ENCODE results near the gene GABBR2. TPM values are rescaled to one million over a fixed set of nuclear protein-coding genes. Genes with fewer than 3 reads are reported as not detected.

Gene GABBR2
- total and polyA plus RNA-seq, 9 of the 15 experiments (the other 6 are each of a cell fraction or from before 2014, with no cell fraction given), result 0.15 to 1.9 (median 0.32) TPM

DNA sequence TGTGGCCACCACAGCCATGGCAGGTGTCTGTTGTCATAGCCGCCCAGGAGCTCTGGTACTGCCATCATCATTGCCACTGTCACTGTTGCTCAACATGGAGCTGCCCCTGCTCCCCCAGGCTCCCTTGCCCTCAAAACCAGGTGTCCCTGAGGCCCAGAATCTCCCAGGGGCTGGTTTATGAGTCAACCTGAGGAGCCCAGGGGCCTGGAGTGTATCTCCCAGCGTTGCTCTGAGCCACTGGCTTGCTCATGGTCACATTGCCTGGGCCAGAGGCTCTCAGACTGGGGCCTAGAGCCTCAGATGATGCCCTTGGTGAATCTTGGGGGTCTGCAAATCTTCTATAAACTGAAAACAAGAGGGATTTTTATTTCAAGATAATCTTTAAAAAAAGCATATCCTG is 428.6 kb downstream of the GABBR2 start:
- H2AFZ ChIP-seq (ENCODE audit: low read depth, low read length), result no peak overlapping the region
- H4K20me1 ChIP-seq (replicated peaks; ENCODE audit: control insufficient read depth, insufficient read depth, low read length), result no peaks in the 10 kb centered on the region
- in situ Hi-C loops (cut with MboI) (no loop called here), intact Hi-C loops (cut with micrococcal nuclease) (no loop called here)
- ChIA-PET POLR2A (no interaction called here), CTCF (ENCODE audit: low intra/inter-chr PET ratio) (no interaction called here)
- DNase-seq (ENCODE audit: extremely low read depth in 1 of 4, low spot score in 3 of 4) (no peak), ATAC-seq (no peak), FAIRE-seq (no peak)
- BruUV-seq (replicated peaks), result no TSS peak
- H3K27me3 ChIP-seq (ENCODE audit: control insufficient read depth in 2 of 2, insufficient read depth in 2 of 2, low read length in 2 of 2), result no peaks in the 10 kb centered on the region
- H3K4me3 ChIP-seq, result no peak overlapping the region
- 21% methylated on average over 2 of the region's 2 CpGs for WGBS (ENCODE audit: insufficient coverage, low coverage, missing lambda C conversion rate)
- H3K9me3 ChIP-seq (replicated peaks; ENCODE audit: control insufficient read depth, insufficient read depth, low read depth, low read length), result no peaks in the 10 kb centered on the region
- no peaks in the 10 kb centered on the region for H3K79me2 ChIP-seq (ENCODE audit: control insufficient read depth, insufficient read depth, low read length)
- H3K36me3 ChIP-seq (ENCODE audit: control insufficient read depth, insufficient read depth, low read length), result no peaks in the 10 kb centered on the region
- H3K9ac ChIP-seq (ENCODE audit: insufficient read depth in 1 of 2, low read depth in 2 of 2, low read length in 2 of 2), result peak overlapping the region in 1 of 2 experiments; percentile 8; a peak in 1 of 4 replicates
- peaks cover 4% of the 10 kb centered on the region in 2 experiments; a peak in 3 of 5 replicates for H3K4me1 ChIP-seq (replicated peaks in 1 of 2; ENCODE audit: control insufficient read depth in 2 of 2, insufficient read depth in 2 of 2, low read length in 2 of 2)
- no peaks in the 10 kb centered on the region for H3K9me1 ChIP-seq (ENCODE audit: control insufficient read depth, insufficient read depth, low read length)
- H3K4me2 ChIP-seq (ENCODE audit: insufficient read depth, low read length), result no peak overlapping the region
- no peak overlapping the region for H3K27ac ChIP-seq (ENCODE audit: extremely low read depth, low read depth, low read length)
- TF ChIP-seq, protein P1, sequence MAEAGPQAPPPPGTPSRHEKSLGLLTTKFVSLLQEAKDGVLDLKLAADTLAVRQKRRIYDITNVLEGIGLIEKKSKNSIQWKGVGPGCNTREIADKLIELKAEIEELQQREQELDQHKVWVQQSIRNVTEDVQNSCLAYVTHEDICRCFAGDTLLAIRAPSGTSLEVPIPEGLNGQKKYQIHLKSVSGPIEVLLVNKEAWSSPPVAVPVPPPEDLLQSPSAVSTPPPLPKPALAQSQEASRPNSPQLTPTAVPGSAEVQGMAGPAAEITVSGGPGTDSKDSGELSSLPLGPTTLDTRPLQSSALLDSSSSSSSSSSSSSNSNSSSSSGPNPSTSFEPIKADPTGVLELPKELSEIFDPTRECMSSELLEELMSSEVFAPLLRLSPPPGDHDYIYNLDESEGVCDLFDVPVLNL (CRISPR knock-in tag; IDR thresholded peaks at IDR 0.05; ENCODE audit: low read depth), result no peak
- TF ChIP-seq POLR2G (IDR thresholded peaks at IDR 0.05; ENCODE audit: low read depth, low read length), result no peak
- no peak for TF ChIP-seq PTRF (tag; IDR thresholded peaks at IDR 0.05)
- no peak for TF ChIP-seq ZNF766 (CRISPR knock-in tag; conservative IDR thresholded peaks at IDR 0.05)
- TF ChIP-seq, protein P2, sequence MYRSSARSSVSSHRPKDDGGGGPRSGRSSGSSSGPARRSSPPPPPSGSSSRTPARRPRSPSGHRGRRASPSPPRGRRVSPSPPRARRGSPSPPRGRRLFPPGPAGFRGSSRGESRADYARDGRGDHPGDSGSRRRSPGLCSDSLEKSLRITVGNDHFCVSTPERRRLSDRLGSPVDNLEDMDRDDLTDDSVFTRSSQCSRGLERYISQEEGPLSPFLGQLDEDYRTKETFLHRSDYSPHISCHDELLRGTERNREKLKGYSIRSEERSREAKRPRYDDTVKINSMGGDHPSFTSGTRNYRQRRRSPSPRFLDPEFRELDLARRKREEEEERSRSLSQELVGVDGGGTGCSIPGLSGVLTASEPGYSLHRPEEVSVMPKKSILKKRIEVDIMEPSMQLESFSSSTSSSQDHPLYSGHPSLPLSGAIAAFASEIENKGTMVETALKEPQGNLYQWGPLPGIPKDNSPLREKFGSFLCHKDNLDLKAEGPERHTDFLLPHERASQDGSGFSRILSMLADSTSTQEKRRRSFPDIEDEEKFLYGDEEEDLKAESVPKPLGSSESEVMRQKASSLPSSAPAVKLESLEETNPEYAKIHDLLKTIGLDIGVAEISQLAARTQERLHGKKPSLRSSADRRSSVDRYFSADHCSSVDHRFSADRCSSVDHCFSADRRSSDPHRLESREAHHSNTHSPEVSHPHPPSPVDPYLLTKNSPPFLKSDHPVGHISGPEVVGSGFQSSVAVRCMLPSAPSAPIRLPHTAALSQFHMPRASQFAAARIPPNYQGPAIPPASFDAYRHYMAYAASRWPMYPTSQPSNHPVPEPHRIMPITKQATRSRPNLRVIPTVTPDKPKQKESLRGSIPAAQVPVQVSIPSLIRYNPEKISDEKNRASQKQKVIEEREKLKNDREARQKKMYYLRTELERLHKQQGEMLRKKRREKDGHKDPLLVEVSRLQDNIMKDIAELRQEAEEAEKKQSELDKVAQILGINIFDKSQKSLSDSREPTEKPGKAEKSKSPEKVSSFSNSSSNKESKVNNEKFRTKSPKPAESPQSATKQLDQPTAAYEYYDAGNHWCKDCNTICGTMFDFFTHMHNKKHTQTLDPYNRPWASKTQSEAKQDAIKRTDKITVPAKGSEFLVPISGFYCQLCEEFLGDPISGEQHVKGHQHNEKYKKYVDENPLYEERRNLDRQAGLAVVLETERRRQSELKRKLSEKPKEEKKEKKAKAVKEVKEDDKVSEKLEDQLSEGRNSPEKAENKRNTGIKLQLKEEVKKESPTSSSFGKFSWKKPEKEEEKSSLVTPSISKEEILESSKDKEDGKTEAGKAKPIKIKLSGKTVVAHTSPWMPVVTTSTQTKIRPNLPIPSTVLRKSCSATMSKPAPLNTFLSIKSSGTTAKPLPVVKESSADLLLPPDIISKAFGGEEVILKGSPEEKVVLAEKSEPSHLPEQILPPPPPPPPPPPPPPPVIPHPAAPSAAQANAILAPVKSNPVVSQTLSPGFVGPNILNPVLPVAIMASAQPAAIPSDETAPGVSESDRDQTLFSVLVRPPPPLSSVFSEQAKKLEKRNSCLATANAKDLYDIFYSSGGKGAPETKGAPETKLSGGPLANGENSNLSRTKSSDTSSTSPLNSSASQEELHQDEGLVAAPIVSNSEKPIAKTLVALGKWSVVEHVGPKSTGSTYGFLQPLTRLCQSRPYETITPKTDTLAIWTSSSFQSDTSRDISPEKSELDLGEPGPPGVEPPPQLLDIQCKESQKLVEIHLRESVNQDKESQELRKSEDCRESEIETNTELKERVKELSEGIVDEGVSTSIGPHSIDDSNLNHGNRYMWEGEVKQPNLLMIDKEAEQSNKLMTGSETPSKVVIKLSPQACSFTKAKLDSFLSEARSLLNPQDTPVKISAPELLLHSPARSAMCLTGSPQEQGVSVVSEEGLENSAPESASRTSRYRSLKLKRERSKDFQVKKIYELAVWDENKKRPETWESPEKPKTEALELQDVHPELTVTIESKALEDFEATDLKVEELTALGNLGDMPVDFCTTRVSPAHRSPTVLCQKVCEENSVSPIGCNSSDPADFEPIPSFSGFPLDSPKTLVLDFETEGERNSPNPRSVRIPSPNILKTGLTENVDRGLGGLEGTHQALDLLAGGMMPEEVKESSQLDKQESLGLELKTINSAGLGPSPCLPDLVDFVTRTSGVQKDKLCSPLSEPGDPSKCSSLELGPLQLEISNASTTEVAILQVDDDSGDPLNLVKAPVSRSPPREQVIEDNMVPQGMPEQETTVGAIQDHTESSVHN (IDR thresholded peaks at IDR 0.05; ENCODE audit: borderline replicate concordance in 1 of 2, low read depth in 1 of 2), result no peak
- TF ChIP-seq TEAD2 (tag; IDR thresholded peaks at IDR 0.05), result no peak
- no peak for TF ChIP-seq POLR2B (IDR thresholded peaks at IDR 0.05; ENCODE audit: low read depth, partially characterized antibody)
- TF ChIP-seq PHB (CRISPR knock-in tag; IDR thresholded peaks at IDR 0.05), result no peak
- TF ChIP-seq TCF7L2 (IDR thresholded peaks at IDR 0.05; ENCODE audit: low read depth, low read length), result no peak

Data from K562 (cell line).